ENCODE results near the gene MASP1.

Gene MASP1

DNA sequence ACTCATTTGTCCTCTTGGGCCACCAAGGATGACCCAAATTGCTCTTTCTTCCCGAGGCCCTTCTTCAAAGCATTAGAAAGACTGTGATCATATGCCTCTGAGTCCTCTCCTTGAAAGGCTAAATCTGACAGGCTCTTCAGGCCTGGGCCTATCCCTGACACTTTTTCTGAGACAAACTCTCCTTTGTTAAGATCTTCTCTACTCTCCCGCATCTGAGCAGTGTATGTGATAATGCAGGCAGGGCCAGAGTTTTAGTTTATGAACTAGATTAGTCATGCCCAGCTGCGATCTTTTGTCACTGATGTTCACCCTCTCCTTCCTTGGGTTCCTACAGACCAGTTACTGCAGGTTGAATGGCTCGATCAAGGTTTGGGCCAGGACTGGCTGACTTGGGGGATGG lies 39.2 kb downstream of the MASP1 start:
- no peak overlapping the region for H3K14ac ChIP-seq (ENCODE audit: low read length in 2 of 2)
- peaks cover 0 to 85% of the 10 kb centered on the region in 2 experiments for H3K36me3 ChIP-seq (ENCODE audit: control insufficient read depth in 1 of 2, insufficient read depth in 2 of 2, low read depth in 1 of 2, low read length in 2 of 2)
- no peak overlapping the region for H4K91ac ChIP-seq (ENCODE audit: low read length)
- H3K18ac ChIP-seq (ENCODE audit: low read depth in 1 of 2, low read length in 2 of 2): no peak overlapping the region
- no peak for DNase-seq
- no peaks in the 10 kb centered on the region for H3K4me1 ChIP-seq (ENCODE audit: control insufficient read depth, insufficient read depth, low read depth, low read length)
- no peak overlapping the region for H2AK5ac ChIP-seq (ENCODE audit: low read length, severe bottlenecking)
- H3K79me1 ChIP-seq (replicated peaks; ENCODE audit: low read length, poor library complexity, severe bottlenecking): no peaks in the 10 kb centered on the region
- H2BK15ac ChIP-seq (ENCODE audit: low read depth, poor library complexity, severe bottlenecking): no peak overlapping the region
- no peak overlapping the region for H3K9ac ChIP-seq (ENCODE audit: low read length)
- H2BK5ac ChIP-seq (ENCODE audit: low read depth, low read length, poor library complexity, severe bottlenecking): no peak overlapping the region
- H3K9me3 ChIP-seq (ENCODE audit: control insufficient read depth, low read length): peaks cover 7% of the 10 kb centered on the region
- no peak overlapping the region for H3K23ac ChIP-seq (ENCODE audit: low read length in 2 of 2)
- no peak overlapping the region for H4K8ac ChIP-seq (ENCODE audit: low read length)
- H3K4me3 ChIP-seq (ENCODE audit: insufficient read depth in 1 of 2, low read depth in 1 of 2, low read length in 2 of 2): no peak overlapping the region
- H2BK12ac ChIP-seq (ENCODE audit: low read length in 2 of 2): no peak overlapping the region
- H3K27me3 ChIP-seq (ENCODE audit: control insufficient read depth in 1 of 2, insufficient read depth in 1 of 2, low read length in 2 of 2): no peaks in the 10 kb centered on the region
- H3K4me2 ChIP-seq (ENCODE audit: low read length, poor library complexity, severe bottlenecking): no peak overlapping the region
- no peak overlapping the region for H3K4ac ChIP-seq (ENCODE audit: low read depth in 1 of 2, low read length in 2 of 2)
- WGBS: 94% methylated on average over 4 of the region's 4 CpGs
- no peak overlapping the region for H2BK120ac ChIP-seq (ENCODE audit: low read depth, low read length)
- no peak overlapping the region for H3K27ac ChIP-seq (ENCODE audit: low read length, poor library complexity, severe bottlenecking)
- H2AFZ ChIP-seq (ENCODE audit: low read depth, low read length): no peak overlapping the region

DNA sequence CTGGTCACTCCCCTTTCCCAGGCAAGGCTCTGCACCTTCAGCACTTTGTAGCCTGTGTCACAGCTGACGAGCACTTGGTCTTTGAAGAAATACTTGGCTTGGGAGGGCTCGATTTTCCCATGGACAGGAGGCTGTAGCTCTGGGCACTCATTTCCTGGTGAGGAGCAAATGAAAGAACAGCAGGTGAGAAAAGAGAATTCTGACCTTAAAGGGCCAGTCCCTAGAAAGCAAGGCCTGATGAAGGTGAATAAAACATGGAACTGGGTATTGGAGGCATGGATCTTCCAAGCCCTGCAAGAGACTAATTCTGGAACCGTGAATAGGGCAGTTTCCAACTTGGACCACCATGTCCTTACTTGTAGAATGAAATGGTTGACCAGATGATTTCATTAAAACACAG lies 39.9 kb downstream of the MASP1 start:
- Histone ChIP-seq H3K18ac (ENCODE audit: low read depth in 1 of 2, low read length in 2 of 2) (no peak overlapping the region), H3K9me3 (ENCODE audit: control insufficient read depth, low read length) (peaks cover 7% of the 10 kb centered on the region), H3K27ac (ENCODE audit: low read length, poor library complexity, severe bottlenecking) (no peak overlapping the region), H4K8ac (ENCODE audit: low read length) (no peak overlapping the region), H2BK5ac (ENCODE audit: low read depth, low read length, poor library complexity, severe bottlenecking) (no peak overlapping the region), H3K9ac (ENCODE audit: low read length) (no peak overlapping the region), H3K36me3 (ENCODE audit: control insufficient read depth in 1 of 2, insufficient read depth in 2 of 2, low read depth in 1 of 2, low read length in 2 of 2) (peaks cover 0 to 79% of the 10 kb centered on the region in 2 experiments), H3K23ac (ENCODE audit: low read length in 2 of 2) (no peak overlapping the region), H2BK15ac (ENCODE audit: low read depth, poor library complexity, severe bottlenecking) (no peak overlapping the region), H3K14ac (ENCODE audit: low read length in 2 of 2) (no peak overlapping the region), H3K4me3 (ENCODE audit: insufficient read depth in 1 of 2, low read depth in 1 of 2, low read length in 2 of 2) (no peak overlapping the region), H3K4ac (ENCODE audit: low read depth in 1 of 2, low read length in 2 of 2) (no peak overlapping the region), H4K91ac (ENCODE audit: low read length) (no peak overlapping the region), H2BK12ac (ENCODE audit: low read length in 2 of 2) (no peak overlapping the region), H3K79me1 (replicated peaks; ENCODE audit: low read length, poor library complexity, severe bottlenecking) (no peaks in the 10 kb centered on the region), H3K4me2 (ENCODE audit: low read length, poor library complexity, severe bottlenecking) (no peak overlapping the region), H2AFZ (ENCODE audit: low read depth, low read length) (no peak overlapping the region), H3K4me1 (ENCODE audit: control insufficient read depth, insufficient read depth, low read depth, low read length) (no peaks in the 10 kb centered on the region), H2AK5ac (ENCODE audit: low read length, severe bottlenecking) (no peak overlapping the region), H2BK120ac (ENCODE audit: low read depth, low read length) (no peak overlapping the region), H3K27me3 (ENCODE audit: control insufficient read depth in 1 of 2, insufficient read depth in 1 of 2, low read length in 2 of 2) (no peaks in the 10 kb centered on the region)
- no peak for DNase-seq
- 73% methylated on average over 3 of the region's 3 CpGs for WGBS

DNA sequence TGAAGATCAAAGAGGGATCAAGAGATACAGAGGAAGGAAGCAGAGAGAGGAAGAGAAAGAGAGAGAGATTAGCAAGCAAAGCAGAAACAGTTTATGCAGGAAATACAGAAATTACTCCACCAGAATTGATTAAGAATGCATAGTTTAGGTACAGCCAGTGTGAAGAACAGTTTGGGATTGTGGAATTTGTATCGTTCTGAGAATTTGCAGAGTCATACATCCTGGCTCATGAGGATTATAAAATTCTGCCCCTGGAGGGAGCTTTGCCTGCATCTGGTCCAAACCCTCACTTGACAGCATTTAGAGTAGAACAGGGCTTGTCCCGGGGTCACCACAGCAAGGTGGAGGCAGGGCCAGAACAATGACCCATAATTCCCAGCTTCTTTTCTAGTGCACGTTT lies 44.1 kb downstream of the MASP1 start:
- no peaks in the 10 kb centered on the region for H3K79me1 ChIP-seq (replicated peaks; ENCODE audit: low read length, poor library complexity, severe bottlenecking)
- 51% methylated on average over 3 of the region's 3 CpGs for WGBS
- H3K23ac ChIP-seq (ENCODE audit: low read length in 2 of 2): no peak overlapping the region
- H3K14ac ChIP-seq (ENCODE audit: low read length in 2 of 2): no peak overlapping the region
- no peaks in the 10 kb centered on the region for H3K27me3 ChIP-seq (ENCODE audit: control insufficient read depth in 1 of 2, insufficient read depth in 1 of 2, low read length in 2 of 2)
- H2AK5ac ChIP-seq (ENCODE audit: low read length, severe bottlenecking): no peak overlapping the region
- H3K4me2 ChIP-seq (ENCODE audit: low read length, poor library complexity, severe bottlenecking): no peak overlapping the region
- H3K36me3 ChIP-seq (ENCODE audit: control insufficient read depth in 1 of 2, insufficient read depth in 2 of 2, low read depth in 1 of 2, low read length in 2 of 2): peaks cover 0 to 39% of the 10 kb centered on the region in 2 experiments
- H3K9ac ChIP-seq (ENCODE audit: low read length): no peak overlapping the region
- DNase-seq: no peak
- H3K4me3 ChIP-seq (ENCODE audit: insufficient read depth in 1 of 2, low read depth in 1 of 2, low read length in 2 of 2): no peak overlapping the region
- no peak overlapping the region for H2BK120ac ChIP-seq (ENCODE audit: low read depth, low read length)
- H4K91ac ChIP-seq (ENCODE audit: low read length): no peak overlapping the region
- H2AFZ ChIP-seq (ENCODE audit: low read depth, low read length): no peak overlapping the region
- no peak overlapping the region for H2BK5ac ChIP-seq (ENCODE audit: low read depth, low read length, poor library complexity, severe bottlenecking)
- peaks cover 7% of the 10 kb centered on the region for H3K9me3 ChIP-seq (ENCODE audit: control insufficient read depth, low read length)
- H3K4me1 ChIP-seq (ENCODE audit: control insufficient read depth, insufficient read depth, low read depth, low read length): peaks cover 3% of the 10 kb centered on the region
- H2BK15ac ChIP-seq (ENCODE audit: low read depth, poor library complexity, severe bottlenecking): no peak overlapping the region
- H3K27ac ChIP-seq (ENCODE audit: low read length, poor library complexity, severe bottlenecking): no peak overlapping the region
- H2BK12ac ChIP-seq (ENCODE audit: low read length in 2 of 2): no peak overlapping the region
- no peak overlapping the region for H4K8ac ChIP-seq (ENCODE audit: low read length)
- H3K4ac ChIP-seq (ENCODE audit: low read depth in 1 of 2, low read length in 2 of 2): no peak overlapping the region
- no peak overlapping the region for H3K18ac ChIP-seq (ENCODE audit: low read depth in 1 of 2, low read length in 2 of 2)

DNA sequence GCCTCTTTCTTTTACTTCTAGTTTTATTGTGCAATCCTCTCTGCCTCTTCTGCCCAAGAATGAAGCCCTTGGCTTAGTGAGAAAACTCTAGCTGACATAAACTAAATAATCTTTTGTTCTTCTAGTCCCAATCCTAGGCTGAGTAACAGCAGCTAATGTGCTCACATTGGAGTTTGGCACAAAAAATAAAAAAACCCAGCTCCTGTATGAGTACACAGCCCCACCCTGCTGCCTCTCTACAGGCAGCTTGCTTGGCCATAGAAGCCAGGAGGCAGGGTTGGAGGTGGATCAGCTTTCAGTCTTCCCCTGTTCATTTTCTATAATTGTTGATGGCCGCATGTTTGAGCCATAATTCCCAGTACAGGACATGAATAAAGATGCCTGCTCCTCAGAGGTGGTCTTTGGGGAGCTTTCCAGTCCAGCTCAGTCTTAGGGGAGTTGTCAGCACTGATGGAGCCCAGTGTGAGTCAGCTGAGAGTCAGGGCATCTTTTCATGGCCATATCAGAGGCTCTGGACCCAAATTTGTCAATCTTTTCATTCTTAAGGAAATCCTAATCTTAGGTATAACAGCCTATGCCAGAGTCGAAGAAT lies 47.5 kb downstream of the MASP1 start:
- no peak for DNase-seq
- WGBS: 93% methylated on average over 2 of the region's 2 CpGs
- Histone ChIP-seq H3K14ac (ENCODE audit: low read length in 2 of 2) (no peak overlapping the region), H2AFZ (ENCODE audit: low read depth, low read length) (no peak overlapping the region), H2BK15ac (ENCODE audit: low read depth, poor library complexity, severe bottlenecking) (no peak overlapping the region), H3K9me3 (ENCODE audit: control insufficient read depth, low read length) (peaks cover 7% of the 10 kb centered on the region), H2BK12ac (ENCODE audit: low read length in 2 of 2) (no peak overlapping the region), H3K9ac (ENCODE audit: low read length) (peak overlapping the region; percentile 46), H3K27ac (ENCODE audit: low read length, poor library complexity, severe bottlenecking) (no peak overlapping the region), H2BK5ac (ENCODE audit: low read depth, low read length, poor library complexity, severe bottlenecking) (no peak overlapping the region), H4K8ac (ENCODE audit: low read length) (no peak overlapping the region), H3K4me3 (ENCODE audit: insufficient read depth in 1 of 2, low read depth in 1 of 2, low read length in 2 of 2) (no peak overlapping the region), H2AK5ac (ENCODE audit: low read length, severe bottlenecking) (no peak overlapping the region), H2BK120ac (ENCODE audit: low read depth, low read length) (no peak overlapping the region), H3K4ac (ENCODE audit: low read depth in 1 of 2, low read length in 2 of 2) (no peak overlapping the region), H3K36me3 (ENCODE audit: control insufficient read depth in 1 of 2, insufficient read depth in 2 of 2, low read depth in 1 of 2, low read length in 2 of 2) (peaks cover 0 to 34% of the 10 kb centered on the region in 2 experiments), H3K18ac (ENCODE audit: low read depth in 1 of 2, low read length in 2 of 2) (peak overlapping the region in 1 of 2 experiments; percentile 37), H4K91ac (ENCODE audit: low read length) (no peak overlapping the region), H3K4me1 (ENCODE audit: control insufficient read depth, insufficient read depth, low read depth, low read length) (peaks cover 3% of the 10 kb centered on the region), H3K27me3 (ENCODE audit: control insufficient read depth in 1 of 2, insufficient read depth in 1 of 2, low read length in 2 of 2) (no peaks in the 10 kb centered on the region), H3K79me1 (replicated peaks; ENCODE audit: low read length, poor library complexity, severe bottlenecking) (no peaks in the 10 kb centered on the region), H3K4me2 (ENCODE audit: low read length, poor library complexity, severe bottlenecking) (no peak overlapping the region), H3K23ac (ENCODE audit: low read length in 2 of 2) (no peak overlapping the region)

All from mesenchymal stem cell (in vitro differentiated cells and primary cell).